Measurements from ENCODE around the gene THSD7B.
"Not testable (repeated sequence)": the region's sequence is repeated elsewhere in the genome, so short reads cannot be mapped to it uniquely, and the experiment has no call there.

The THSD7B gene

DNA sequence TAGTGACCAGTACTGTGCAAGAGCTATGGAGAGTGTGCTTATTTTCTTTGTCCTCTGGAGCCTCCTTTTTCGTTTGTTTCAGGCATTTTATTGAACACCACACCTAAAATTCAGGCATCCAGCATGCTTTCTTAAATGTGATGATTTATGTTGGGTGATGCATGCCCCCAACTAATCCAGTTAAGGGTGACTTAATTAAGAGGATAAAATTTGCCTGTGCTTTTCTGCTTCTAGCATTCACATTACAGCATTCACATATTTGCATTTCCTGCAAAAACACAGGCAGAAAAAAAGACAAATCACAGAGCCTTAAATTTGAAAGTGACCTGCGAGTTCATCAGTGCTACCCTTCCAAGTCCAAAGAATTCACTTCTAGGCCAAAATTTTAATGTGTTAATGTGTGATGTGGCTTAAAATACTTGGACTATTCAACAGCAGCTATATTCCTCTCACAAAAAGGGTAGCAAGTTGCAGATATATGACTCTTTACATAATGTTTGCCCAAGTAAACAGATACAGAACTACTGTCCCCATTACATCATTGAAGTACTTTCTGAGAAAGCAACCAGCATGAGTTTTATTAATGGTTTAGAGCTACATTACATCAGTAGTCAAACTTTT, 286.5 kb downstream of the THSD7B start:
- no peak for DNase-seq

GRCh38 chr2:137056704-137057103, 291.4 kb downstream of the THSD7B start:
- no peak for DNase-seq

DNA sequence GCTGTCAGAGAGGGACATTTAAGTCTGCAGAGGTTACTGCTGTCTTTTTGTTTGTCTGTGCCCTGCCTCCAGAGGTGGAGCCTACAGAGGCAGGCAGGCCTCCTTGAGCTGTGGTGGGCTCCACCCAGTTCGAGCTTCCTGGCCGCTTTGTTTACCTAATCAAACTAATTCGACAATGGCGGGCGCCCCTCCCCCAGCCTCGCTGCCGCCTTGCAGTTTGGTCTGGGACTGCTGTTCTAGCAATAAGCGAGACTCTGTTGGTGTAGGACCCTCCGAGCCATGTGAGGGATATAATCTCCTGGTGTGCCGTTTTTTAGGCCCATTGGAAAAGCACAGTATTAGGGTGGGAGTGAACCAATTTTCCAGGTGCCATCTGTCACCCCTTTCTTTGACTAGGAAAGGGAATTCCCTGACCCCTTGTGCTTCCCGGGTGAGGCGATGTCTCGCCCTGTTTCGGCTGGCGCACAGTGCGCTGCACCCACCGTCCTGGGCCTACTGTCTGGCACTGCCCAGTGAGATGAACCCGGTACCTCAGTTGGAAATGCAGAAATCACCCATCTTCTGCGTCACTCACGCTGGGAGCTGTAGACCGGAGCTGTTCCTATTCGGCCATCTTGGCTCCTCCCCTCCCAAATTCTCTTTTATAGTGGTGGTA, 310.9 kb downstream of the THSD7B start:
- not testable (repeated sequence) for DNase-seq

DNA sequence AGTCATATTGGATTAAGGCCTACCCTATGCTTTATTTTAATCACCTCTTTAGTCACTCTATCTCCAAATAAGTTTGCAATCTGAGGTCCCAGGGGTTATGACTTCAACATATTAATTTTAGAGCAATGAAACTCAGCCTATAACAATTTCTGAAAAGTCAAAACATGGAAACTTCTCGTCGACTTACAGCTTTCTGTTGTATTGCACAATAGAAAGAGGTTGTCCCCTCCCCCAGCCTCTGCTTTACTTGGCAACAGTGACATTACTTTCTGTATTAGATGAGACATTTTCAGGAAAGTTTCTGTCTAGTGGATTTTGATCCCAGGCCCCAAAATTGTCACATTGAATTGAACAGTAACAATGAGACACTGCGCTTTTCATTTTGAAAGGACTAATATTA, 326.4 kb downstream of the THSD7B start:
- DNase-seq, result no peak

GRCh38 chr2:137093116-137093515, 327.8 kb downstream of the THSD7B start:
- DNase-seq, result no peak

GRCh38 chr2:137096187-137096586, 330.8 kb downstream of the THSD7B start:
- DNase-seq, result no peak

- DNase-seq, result no peak
These were observed 331.3 kb downstream of the THSD7B start for GRCh38 chr2:137096693-137097092.

GRCh38 chr2:137101814-137102213, 336.5 kb downstream of the THSD7B start:
- DNase-seq, result not testable (repeated sequence)

DNA sequence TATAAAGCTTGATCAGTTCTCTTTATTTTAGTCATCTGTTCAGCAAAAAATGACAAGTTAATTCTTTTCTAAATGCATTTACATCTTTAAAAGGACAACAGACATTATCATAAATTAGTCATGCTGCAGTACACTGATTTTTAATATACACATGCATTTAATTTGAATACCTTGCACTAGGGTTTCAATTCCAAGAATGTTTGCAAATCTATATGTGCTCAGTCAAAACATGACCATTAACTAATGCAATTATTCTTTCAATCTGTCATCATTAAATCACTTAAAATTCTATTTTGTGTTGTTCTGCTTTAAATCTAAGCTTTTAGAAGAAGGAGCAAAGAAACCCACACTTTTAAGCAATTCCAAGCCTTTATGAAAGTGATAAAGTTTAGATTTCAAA, 342.6 kb downstream of the THSD7B start:
- no peak for DNase-seq

DNA sequence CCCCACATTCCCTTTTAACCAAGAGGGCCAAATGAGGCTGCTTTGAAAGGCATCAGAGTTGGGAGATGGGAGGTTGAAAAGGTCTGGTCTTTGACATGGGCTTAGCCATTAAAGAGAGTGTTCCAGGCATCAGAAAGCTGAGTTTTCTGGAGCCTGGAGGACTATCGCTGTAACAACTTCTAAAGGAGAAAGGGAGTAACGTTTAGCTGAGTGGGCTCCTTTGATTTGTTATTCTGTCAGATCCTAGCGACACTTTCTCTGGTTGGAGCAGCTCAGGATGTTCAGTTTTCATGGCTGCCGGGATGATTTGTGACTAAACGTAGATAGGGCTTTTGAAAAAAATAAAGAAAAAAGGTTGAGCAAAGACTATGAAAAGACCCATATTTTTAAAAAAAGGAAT, 346.6 kb downstream of the THSD7B start:
- DNase-seq, result no peak

DNA sequence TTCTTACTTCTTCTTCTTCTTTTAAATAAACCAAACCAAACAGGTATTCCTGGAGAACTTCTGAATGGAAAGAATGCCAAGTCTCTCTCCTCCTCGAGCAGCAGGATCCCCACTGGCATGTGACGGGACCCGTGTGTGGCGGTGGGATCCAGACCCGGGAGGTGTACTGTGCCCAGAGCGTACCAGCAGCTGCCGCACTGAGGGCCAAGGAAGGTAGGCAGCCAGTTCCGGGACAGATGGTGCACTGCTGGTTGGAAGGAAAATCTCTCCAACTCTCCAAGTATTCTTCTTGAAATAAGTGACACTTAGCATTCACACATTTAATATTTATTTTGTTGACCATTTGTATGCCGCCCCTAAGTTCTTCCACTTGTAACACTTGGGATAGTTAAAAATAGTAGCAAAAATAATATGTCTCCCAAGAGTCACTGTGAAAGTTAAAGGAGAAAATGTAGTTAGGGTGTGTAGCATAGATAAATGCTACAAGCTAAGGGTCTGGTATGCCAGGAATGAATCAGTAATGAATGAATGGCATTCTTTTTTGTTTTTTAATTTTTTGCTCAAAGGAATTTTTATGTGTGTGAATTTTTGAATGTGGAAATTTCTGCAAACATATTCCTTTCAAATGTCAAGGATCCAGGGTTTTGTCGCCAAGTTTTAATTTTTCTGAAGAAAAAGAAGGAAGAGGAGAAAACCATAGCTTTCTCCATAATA, 349.9 kb downstream of the THSD7B start:
- DNase-seq, result no peak

DNA sequence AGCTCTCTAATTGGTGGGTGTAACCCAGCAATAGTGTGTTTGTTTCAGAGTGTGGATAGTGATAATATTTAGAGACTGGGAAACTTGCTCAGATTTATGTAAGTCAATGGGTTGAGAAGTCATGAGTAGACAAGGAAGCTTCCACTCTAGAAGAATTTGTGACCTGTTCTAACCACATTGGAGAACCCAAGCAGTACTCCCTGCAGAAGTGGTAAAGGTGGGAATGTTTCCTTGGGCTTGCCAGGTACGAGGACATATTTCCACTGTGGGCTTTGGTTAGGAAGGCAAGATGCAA, 350.4 kb downstream of the THSD7B start:
- DNase-seq, result no peak

GRCh38 chr2:137117385-137117784, 352.0 kb downstream of the THSD7B start:
- DNase-seq, result no peak

DNA sequence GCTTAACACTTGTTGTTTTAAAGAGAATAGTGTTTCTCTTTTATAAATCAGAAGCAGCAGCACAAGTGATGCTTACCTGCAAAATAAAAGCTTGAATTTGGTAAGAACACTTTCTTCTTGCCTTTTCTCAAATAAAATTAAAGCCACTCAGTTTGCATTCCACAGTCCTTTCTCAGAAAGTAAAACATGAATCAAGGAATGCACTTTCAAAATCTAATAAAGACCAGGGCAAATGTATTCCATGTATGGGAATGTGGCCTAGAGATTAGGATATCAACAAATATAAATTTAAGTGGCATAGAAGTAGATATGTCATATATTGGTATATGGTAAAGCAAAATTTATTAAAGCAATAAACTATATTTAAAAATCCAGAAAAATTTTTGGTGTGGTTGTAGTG, 352.8 kb downstream of the THSD7B start:
- no peak for DNase-seq

- DNase-seq, result no peak
These were observed 357.9 kb downstream of the THSD7B start for GRCh38 chr2:137123226-137123625.

- DNase-seq, result no peak
These were observed 367.9 kb downstream of the THSD7B start for GRCh38 chr2:137133225-137133624.

DNA sequence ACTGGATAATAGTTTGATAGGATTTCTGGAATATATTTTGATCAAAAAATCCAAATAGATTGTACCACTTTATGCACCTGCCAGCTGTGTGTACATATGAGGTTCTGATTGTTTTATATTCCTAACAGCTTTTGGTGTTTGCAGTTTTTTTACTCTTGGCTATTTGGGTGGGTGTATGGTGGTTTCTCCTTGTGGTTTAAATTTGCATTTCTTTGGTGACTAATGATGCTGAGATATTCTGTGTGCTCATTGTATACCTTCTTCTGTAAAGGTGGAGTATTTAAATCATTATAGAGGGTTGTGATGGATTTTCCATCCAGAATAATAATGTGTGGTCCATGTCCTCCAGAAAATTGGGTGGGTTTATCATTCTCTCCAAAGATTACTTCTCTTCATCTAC, 372.9 kb downstream of the THSD7B start:
- no peak for DNase-seq

GRCh38 chr2:137151731-137152130, 386.4 kb downstream of the THSD7B start:
- no peak for DNase-seq

- DNase-seq, result no peak
These were observed 389.6 kb downstream of the THSD7B start for GRCh38 chr2:137154946-137155345.

DNA sequence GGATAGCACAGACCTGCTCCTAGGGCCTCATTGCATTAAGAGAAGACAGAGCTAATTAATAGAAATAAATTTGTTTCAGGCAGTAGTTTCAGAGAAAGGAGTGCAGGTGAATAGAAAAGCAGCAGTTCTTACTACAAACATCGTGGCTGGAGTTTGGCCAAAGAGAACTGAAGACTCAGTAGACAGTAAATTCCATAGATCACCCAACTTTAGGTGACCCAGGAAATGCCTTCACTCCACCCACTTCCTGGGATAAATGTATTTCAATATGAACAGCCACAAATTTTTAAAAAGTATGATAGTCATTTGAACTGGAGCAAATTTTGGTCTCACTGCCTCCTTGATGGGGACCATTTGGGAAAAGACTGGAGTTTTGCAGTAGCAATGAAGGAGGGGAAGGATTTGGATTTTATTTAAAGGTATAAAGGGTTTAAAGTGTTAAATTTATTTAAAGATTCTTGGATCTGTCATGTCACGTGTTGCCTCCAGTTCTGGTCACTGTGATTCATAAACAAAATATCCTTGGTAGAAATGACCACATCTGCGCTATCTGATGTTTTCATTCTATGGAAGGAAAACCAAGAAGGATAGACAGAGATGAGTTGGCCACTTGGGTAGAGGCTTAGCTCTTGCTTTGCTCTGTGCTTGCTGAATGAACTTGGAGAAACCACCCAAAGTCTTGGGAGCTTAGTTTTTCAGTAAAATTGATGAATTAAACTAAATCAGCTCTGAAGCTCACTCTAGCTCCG, 390.2 kb downstream of the THSD7B start:
- DNase-seq, result no peak

GRCh38 chr2:137156221-137156844, 391.0 kb downstream of the THSD7B start:
- no peak for DNase-seq

DNA sequence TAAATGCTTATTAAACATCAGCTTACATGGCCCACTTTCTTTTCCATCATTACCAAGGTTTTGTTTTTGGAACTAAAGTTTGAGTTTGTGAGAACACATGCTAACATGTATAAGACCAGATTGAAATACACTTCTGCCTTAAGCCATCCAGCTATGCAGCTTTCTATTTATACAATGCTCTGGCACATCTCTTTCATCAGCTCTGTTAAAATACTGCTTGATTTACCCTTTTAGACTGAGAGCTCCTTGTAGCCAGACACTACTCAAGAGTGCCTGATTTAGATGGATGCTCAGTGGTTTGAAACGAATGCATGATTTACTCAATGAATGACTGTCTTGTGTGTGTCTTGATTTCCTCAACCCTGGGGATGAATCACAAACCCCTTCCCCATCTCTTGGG, 392.5 kb downstream of the THSD7B start:
- DNase-seq, result no peak

- no peak for DNase-seq
These were observed 395.9 kb downstream of the THSD7B start for GRCh38 chr2:137161250-137161649.

All from T-helper 9 cell (primary cell).